AG10803 (cell line): ENCODE measurements around the gene CYS1.

Source experiments
- DNase-seq: peaks from one replicate; pipeline ENCODE4 v3.0.0; 2010; ENCODE audit warnings: low read depth
- H3K4me3 ChIP-seq: 2 replicates; pipeline ENCODE4 v1.5.1; 2011; ENCODE audit warnings: mild to moderate bottlenecking, low read length, control low read depth
- CTCF ChIP-seq: conservative IDR thresholded peaks from 2 replicates; pipeline ENCODE4 v1.5.1; 2011; ENCODE audit warnings: mild to moderate bottlenecking, low read length, control low read depth, inconsistent platforms

Gene CYS1

GRCh38 chr2:10064932-10065772 is 15.1 kb downstream of the CYS1 start:
- H3K4me3 ChIP-seq, result no peak overlapping the region
- TF ChIP-seq CTCF, result no peak
- no peak for DNase-seq

GRCh38 chr2:10063566-10063965 is 16.6 kb downstream of the CYS1 start:
- no peak for TF ChIP-seq CTCF
- H3K4me3 ChIP-seq, result no peak overlapping the region
- no peak for DNase-seq

- H3K4me3 ChIP-seq, result no peak overlapping the region
- TF ChIP-seq CTCF, result no peak
- DNase-seq, result no peak
These were observed 17.3 kb downstream of the CYS1 start for GRCh38 chr2:10062931-10063365.

- TF ChIP-seq CTCF, result no peak
- H3K4me3 ChIP-seq, result no peak overlapping the region
- no peak for DNase-seq
These were observed 18.8 kb downstream of the CYS1 start for GRCh38 chr2:10061221-10061925.

GRCh38 chr2:10059552-10060335 is 20.5 kb downstream of the CYS1 start:
- no peak overlapping the region for H3K4me3 ChIP-seq
- no peak for TF ChIP-seq CTCF
- DNase-seq, result no peak

- no peak for DNase-seq
- H3K4me3 ChIP-seq, result no peak overlapping the region
- no peak for TF ChIP-seq CTCF
These were observed 21.2 kb downstream of the CYS1 start for GRCh38 chr2:10059016-10059351.
